ENCODE measurements around the gene ITGBL1.

DNA sequence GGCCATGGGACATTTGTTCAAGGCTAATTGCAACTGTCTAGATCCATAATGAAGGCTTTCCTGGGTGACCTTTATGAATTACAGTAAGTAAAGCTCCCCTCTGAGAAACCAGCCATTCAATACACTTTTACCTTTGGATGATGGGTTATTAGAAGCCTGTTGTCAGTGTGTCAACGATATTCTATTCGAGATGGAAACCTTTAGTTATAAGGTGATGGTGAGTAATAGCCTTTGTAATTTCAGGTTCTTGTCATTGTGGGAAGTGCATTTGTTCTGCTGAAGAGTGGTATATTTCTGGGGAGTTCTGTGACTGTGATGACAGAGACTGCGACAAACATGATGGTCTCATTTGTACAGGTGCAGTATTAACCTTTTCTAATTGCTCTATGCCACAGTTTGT, 261.7 kb downstream of the ITGBL1 start:
- TF ChIP-seq, protein P1, sequence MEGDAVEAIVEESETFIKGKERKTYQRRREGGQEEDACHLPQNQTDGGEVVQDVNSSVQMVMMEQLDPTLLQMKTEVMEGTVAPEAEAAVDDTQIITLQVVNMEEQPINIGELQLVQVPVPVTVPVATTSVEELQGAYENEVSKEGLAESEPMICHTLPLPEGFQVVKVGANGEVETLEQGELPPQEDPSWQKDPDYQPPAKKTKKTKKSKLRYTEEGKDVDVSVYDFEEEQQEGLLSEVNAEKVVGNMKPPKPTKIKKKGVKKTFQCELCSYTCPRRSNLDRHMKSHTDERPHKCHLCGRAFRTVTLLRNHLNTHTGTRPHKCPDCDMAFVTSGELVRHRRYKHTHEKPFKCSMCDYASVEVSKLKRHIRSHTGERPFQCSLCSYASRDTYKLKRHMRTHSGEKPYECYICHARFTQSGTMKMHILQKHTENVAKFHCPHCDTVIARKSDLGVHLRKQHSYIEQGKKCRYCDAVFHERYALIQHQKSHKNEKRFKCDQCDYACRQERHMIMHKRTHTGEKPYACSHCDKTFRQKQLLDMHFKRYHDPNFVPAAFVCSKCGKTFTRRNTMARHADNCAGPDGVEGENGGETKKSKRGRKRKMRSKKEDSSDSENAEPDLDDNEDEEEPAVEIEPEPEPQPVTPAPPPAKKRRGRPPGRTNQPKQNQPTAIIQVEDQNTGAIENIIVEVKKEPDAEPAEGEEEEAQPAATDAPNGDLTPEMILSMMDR (IDR thresholded peaks at IDR 0.05) = no peak
- no peak for TF ChIP-seq POLR2A (IDR thresholded peaks at IDR 0.05)

All from tibial nerve (tissue), 3 donors.